HEK293T (cell line): ENCODE results near the gene LRBA.

ENCODE experiments used
- CTCF ChIA-PET: fragments of 350-600 bp; formaldehyde crosslinking; extraction: SDS; loops from one replicate; lab custom pipeline; 2021; ENCODE audit warnings: antibody characterized with exemption, inconsistent platforms; lab: Yijun Ruan, JAX
- POLR2A ChIA-PET: fragments of 350-600 bp; formaldehyde crosslinking; extraction: SDS; loops from one replicate; lab custom pipeline; 2020; ENCODE audit warnings: antibody characterized with exemption, inconsistent platforms; lab: Yijun Ruan, JAX
- DNase-seq: peaks from one replicate; pipeline ENCODE4 v3.0.0; 2012; ENCODE audit warnings: mixed read lengths; ENCODE audit errors: extremely low spot score
- ARNT ChIP-seq: fragments of 450-650 bp; IDR thresholded peaks from 2 replicates; pipeline ENCODE4 v1.6.1; 2017; ENCODE audit warnings: mild to moderate bottlenecking
- BHLHE40 ChIP-seq: fragments of 450-650 bp; IDR thresholded peaks from 2 replicates; pipeline ENCODE4 v1.6.1; 2016; ENCODE audit warnings: mild to moderate bottlenecking, moderate library complexity, borderline replicate concordance
- CTBP1 ChIP-seq: fragments of 450-650 bp; IDR thresholded peaks from 2 replicates; pipeline ENCODE4 v1.6.1; 2016; ENCODE audit warnings: borderline replicate concordance
- ELF4 ChIP-seq: fragments of 450-650 bp; IDR thresholded peaks from 2 replicates; pipeline ENCODE4 v1.6.1; 2017; ENCODE audit warnings: antibody characterized with exemption
- FOXA1 ChIP-seq: fragments of 450-650 bp; IDR thresholded peaks from 2 replicates; pipeline ENCODE4 v1.6.1; 2016; ENCODE audit warnings: mild to moderate bottlenecking
- FOXK2 ChIP-seq: fragments of 450-650 bp; IDR thresholded peaks from 2 replicates; pipeline ENCODE4 v1.6.1; 2016; ENCODE audit warnings: mild to moderate bottlenecking
- FOXM1 ChIP-seq: fragments of 450-650 bp; IDR thresholded peaks from 2 replicates; pipeline ENCODE4 v1.6.1; 2017; ENCODE audit warnings: mild to moderate bottlenecking, borderline replicate concordance
- HDGF ChIP-seq: fragments of 450-650 bp; IDR thresholded peaks from 2 replicates; pipeline ENCODE4 v1.6.1; 2017; ENCODE audit warnings: antibody characterized with exemption, borderline replicate concordance
- L3MBTL2 ChIP-seq: fragments of 450-650 bp; conservative IDR thresholded peaks from 2 replicates; pipeline ENCODE4 v1.6.1; 2016; ENCODE audit warnings: mild to moderate bottlenecking
- LEF1 ChIP-seq: fragments of 450-650 bp; IDR thresholded peaks from 2 replicates; pipeline ENCODE4 v1.6.1; 2017; ENCODE audit warnings: mild to moderate bottlenecking, borderline replicate concordance
- NFRKB ChIP-seq: fragments of 450-650 bp; IDR thresholded peaks from 2 replicates; pipeline ENCODE4 v1.6.1; 2016; ENCODE audit warnings: mild to moderate bottlenecking, moderate library complexity
- PKNOX1 ChIP-seq: fragments of 450-650 bp; IDR thresholded peaks from 2 replicates; pipeline ENCODE4 v1.6.1; 2016
- SP1 ChIP-seq: fragments of 450-650 bp; IDR thresholded peaks from 2 replicates; pipeline ENCODE4 v1.6.1; 2017
- SUZ12 ChIP-seq: fragments of 450-650 bp; IDR thresholded peaks from 2 replicates; pipeline ENCODE4 v1.6.1; 2016; ENCODE audit warnings: mild to moderate bottlenecking
- TARDBP ChIP-seq: fragments of 450-650 bp; IDR thresholded peaks from 2 replicates; pipeline ENCODE4 v1.6.1; 2016
- ZNF384 ChIP-seq: fragments of 450-650 bp; IDR thresholded peaks from 2 replicates; pipeline ENCODE4 v1.6.1; 2016

Gene LRBA

GRCh38 chr4:150818661-150819060 is 196.4 kb downstream of the LRBA start:
- CTCF ChIA-PET: no interaction called here
- DNase-seq: no peak
- POLR2A ChIA-PET: no interaction called here
- TF ChIP-seq CTBP1 (no peak), TARDBP (no peak), FOXM1 (no peak), ELF4 (no peak), LEF1 (no peak), SUZ12 (no peak), ARNT (no peak), HDGF (no peak), PKNOX1 (no peak), ZNF384 (no peak), FOXA1 (no peak), SP1 (no peak), FOXK2 (no peak), NFRKB (no peak), L3MBTL2 (no peak), BHLHE40 (no peak)

GRCh38 chr4:150817804-150818528 is 197.1 kb downstream of the LRBA start:
- ChIA-PET CTCF (interaction anchor here (1.2 kb wide), 1 partner anchor 18 kb away, joined by 5 read pairs; no protein-coding TSS in a partner anchor), POLR2A (no interaction called here)
- no peak for DNase-seq
- TF ChIP-seq BHLHE40: no peak
- no peak for TF ChIP-seq ELF4
- TF ChIP-seq NFRKB: no peak
- TF ChIP-seq PKNOX1: no peak
- TF ChIP-seq CTBP1: no peak
- TF ChIP-seq ARNT: no peak
- no peak for TF ChIP-seq HDGF
- no peak for TF ChIP-seq SP1
- no peak for TF ChIP-seq FOXM1
- no peak for TF ChIP-seq LEF1
- no peak for TF ChIP-seq L3MBTL2
- no peak for TF ChIP-seq SUZ12
- no peak for TF ChIP-seq ZNF384

- no peak for DNase-seq
- TF ChIP-seq BHLHE40 (no peak), HDGF (no peak), PKNOX1 (no peak)
- CTCF ChIA-PET: interaction anchor here (1.2 kb wide), 1 partner anchor 17 kb away, joined by 5 read pairs; no protein-coding TSS in a partner anchor
These were observed 198.1 kb downstream of the LRBA start for GRCh38 chr4:150817017-150817416.

GRCh38 chr4:150816491-150816890 is 198.6 kb downstream of the LRBA start:
- DNase-seq: no peak
- ChIA-PET CTCF (no interaction called here), POLR2A (no interaction called here)
- no peak for TF ChIP-seq FOXM1
- TF ChIP-seq SUZ12: no peak
- no peak for TF ChIP-seq TARDBP
- no peak for TF ChIP-seq FOXK2
- TF ChIP-seq HDGF: no peak

More at GRCh38 chr4:150817017-150817416, 198.1 kb downstream of the LRBA start:
- POLR2A ChIA-PET: no interaction called here

- no peak for DNase-seq
- no peak for TF ChIP-seq CTBP1
- TF ChIP-seq PKNOX1: no peak
- no peak for TF ChIP-seq LEF1
- CTCF ChIA-PET: no interaction called here
- POLR2A ChIA-PET: no interaction called here
These were observed 200.2 kb downstream of the LRBA start for GRCh38 chr4:150814873-150815272.
